ENCODE measurements around the gene SHC4.

The SHC4 gene

GRCh38 chr15:48785195-48785594, 178.5 kb downstream of the SHC4 start:
- no peak for DNase-seq

- no peak for DNase-seq
These were observed 179.0 kb downstream of the SHC4 start for GRCh38 chr15:48784756-48785155.

DNA sequence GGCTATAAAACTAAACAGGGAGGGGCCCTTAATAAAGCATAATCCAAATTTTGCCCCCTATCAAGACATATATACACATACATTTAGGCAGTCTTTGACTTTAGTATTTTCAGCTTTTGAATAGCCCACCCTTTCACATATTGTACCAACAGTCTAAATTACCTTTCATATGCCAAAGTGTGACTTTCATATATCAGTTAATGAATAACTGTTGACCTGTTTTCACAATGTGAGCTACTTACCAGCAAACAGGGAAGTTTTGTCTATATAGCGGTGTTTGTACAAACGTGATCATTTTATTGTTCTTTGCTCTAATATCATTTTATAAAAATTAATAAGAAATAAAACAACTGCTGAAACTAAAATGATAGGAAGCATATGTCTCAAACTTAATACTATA, 180.8 kb downstream of the SHC4 start:
- DNase-seq, result no peak

DNA sequence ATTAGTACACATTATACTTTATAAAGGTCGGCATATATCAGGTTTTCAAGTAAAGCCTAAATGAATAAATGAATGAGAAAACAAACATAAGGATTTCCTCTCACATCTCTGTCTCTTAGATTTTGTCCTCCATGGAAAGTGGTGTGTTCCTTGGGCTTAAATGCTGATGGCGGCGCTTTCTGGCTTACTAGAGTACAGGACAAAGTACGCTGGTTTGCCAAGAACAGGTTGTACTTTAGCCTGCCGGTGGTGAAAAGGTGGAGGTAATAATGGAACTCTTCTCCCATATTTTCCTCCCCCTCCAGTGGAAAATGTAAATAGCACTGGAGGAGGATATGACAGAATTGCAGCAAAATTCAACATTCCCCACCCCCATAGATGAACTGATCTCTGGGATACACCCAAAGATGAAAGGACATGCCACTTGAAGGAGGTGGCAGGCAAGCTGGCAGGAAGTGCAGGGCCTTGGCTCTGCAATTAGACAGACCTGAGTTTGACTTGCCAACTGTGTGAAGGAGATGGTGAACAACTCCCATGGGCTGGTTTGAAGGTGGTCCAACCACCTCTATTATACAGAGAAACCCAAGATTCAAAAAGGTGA, 182.1 kb downstream of the SHC4 start:
- DNase-seq, result no peak

GRCh38 chr15:48781017-48781416, 182.7 kb downstream of the SHC4 start:
- no peak for DNase-seq

DNA sequence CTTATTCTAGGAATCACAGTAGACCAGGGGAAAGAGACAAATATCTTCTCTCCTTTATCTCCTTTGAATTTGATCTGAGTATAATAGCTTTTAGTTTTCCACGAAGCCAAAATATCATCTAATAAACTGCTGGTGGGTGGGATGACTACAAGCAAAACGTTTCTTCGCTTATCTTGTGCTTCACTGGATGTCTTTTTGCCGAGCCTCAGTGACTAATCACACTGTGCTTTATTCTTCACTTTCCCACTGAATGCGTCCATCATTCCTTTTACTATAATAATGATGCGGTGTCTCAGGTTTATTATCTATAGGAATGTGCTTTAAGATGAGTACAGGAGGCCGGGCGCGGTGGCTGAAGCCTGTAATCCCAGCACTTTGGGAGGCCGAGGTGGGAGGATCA, 185.4 kb downstream of the SHC4 start:
- DNase-seq, result no peak

DNA sequence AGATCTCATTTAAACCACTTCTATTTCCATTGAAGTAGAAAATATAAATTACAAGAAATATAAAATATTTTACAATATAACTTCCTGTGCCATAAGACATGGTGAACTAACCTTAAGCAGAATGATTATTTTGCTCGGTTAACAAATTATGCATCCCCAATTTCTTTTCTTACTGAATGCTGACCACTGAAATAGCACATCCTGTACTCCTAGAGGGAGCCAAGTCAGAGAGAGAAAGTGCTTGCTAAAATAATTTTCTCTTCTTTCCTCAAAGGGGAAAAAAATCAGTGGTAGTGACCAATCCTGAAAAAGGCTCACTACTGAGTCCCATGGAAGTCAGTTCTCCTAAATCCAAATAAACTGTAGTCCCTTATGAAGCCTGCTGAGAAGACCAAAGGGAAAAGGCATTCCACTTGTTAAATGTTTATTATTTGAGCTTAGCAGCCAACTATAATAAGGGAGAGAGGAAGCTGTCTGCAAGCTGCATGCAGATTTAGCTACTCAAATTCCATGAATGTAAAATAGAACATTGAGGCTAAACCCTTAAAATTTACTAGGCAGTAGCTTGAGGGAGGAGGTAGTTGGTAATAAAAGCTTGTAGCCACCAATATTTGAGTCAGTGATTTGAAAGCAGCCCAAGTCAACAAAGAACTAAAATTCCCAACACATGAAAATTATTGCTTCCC, 185.9 kb downstream of the SHC4 start:
- DNase-seq, result no peak

GRCh38 chr15:48775546-48775945, 188.2 kb downstream of the SHC4 start:
- no peak for DNase-seq

DNA sequence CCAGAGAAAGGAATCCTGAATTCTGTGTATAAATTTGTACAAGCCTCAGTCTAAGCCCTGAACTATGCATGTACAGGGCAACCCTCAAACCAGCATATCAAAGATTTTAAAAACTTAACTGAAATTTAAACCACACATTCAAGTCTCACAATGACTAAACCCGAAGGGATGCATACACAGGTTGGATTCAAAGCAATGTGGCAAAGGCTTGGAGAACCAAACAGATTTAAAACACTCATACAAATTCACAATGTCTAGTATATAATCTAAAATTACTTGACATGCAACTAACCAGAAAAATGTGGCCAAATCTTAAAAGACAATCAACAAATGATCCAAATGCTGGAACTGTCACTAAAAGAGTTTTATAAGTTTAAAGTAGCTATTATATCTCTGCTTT, 189.2 kb downstream of the SHC4 start:
- no peak for DNase-seq
